T-cell (primary cell): ENCODE results near the gene CD96. TPM values are rescaled to one million over a fixed set of nuclear protein-coding genes. Genes with fewer than 3 reads are reported as not detected.
A peak's percentile ranks its signal among the peaks of the same experiment; 100 is the strongest.

ENCODE experiments used
- ATAC-seq, 4 experiments: fragments of 200-7000 bp in 3 of 4; fragments of 150-1000 bp in 1 of 4; cut with Tn5 transposase; replicated peaks in 1 of 4; 1 replicate in 3 of 4; 2 replicates in 1 of 4; pipeline ENCODE4 v1.10.0; 2021; ENCODE audit warnings: moderate library complexity in 3 of 4, mild to moderate bottlenecking in 2 of 4, moderate number of reproducible peaks in 1 of 4
- CTCF ChIA-PET, 2 donors: fragments of 300-600 bp; sonication (Branson Sonifier 250); formaldehyde crosslinking; loops; one replicate each; lab custom pipeline; 2022; ENCODE audit warnings: antibody characterized with exemption in 2 of 2; lab: Charles Lee
- POLR2A ChIA-PET, 2 donors: fragments of 300-600 bp; sonication (Branson Sonifier 250); formaldehyde crosslinking; loops; one replicate each; lab custom pipeline; 2022; ENCODE audit warnings: antibody characterized with exemption in 2 of 2; lab: Charles Lee
- DNase-seq, 35 experiments: peaks; one replicate each; pipeline versions ENCODE4 v3.0.0 to v3.0.0-alpha.2; 2013 to 2023
- H3K27ac ChIP-seq: one replicate; pipeline ENCODE4 v1.5.1; 2013; ENCODE audit warnings: low read length
- H3K27me3 ChIP-seq, 2 experiments: replicated peaks in 1 of 2; 1 replicate in 1 of 2; 2 replicates in 1 of 2; pipeline versions ENCODE4 v1.6.1 to v1.7.0; 2013; ENCODE audit warnings: low read length in 1 of 2, mixed read lengths in 1 of 2; ENCODE audit not compliant: control insufficient read depth in 2 of 2, insufficient read depth in 2 of 2; ENCODE audit errors: extremely low read depth in 1 of 2
- H3K36me3 ChIP-seq, 2 donors: 1 replicate in 1 of 2; 2 replicates in 1 of 2; pipeline versions ENCODE4 v1.6.1 to v1.7.0; 2013; ENCODE audit warnings: low read length in 1 of 2; ENCODE audit not compliant: control insufficient read depth in 2 of 2, insufficient read depth in 1 of 2; ENCODE audit errors: extremely low read depth in 1 of 2
- H3K4me1 ChIP-seq, 2 experiments: 1 replicate in 1 of 2; 2 replicates in 1 of 2; pipeline versions ENCODE4 v1.6.1 to v1.7.0; 2013; ENCODE audit warnings: low read length in 2 of 2, mixed read lengths in 1 of 2; ENCODE audit not compliant: insufficient read depth in 2 of 2, control insufficient read depth in 1 of 2; ENCODE audit errors: extremely low read depth in 1 of 2
- H3K4me3 ChIP-seq, 2 donors: 1 replicate in 1 of 2; 2 replicates in 1 of 2; pipeline versions ENCODE4 v1.5.1 to v1.7.0; 2013; ENCODE audit warnings: mild to moderate bottlenecking in 2 of 2, low read length in 1 of 2, moderate library complexity in 1 of 2; ENCODE audit not compliant: control insufficient read depth in 1 of 2; ENCODE audit errors: extremely low read depth in 1 of 2
- H3K9me3 ChIP-seq: 2 replicates; pipeline ENCODE4 v1.7.0; 2013
- H3K27ac Mint-ChIP-seq, 2 donors: one replicate each; pipeline ENCODE4 v1.8.0; 2020 to 2021; ENCODE audit warnings: mild to moderate bottlenecking in 2 of 2, mixed read lengths in 2 of 2
- H3K27me3 Mint-ChIP-seq, 2 donors: one replicate each; pipeline ENCODE4 v1.8.0; 2021 to 2022; ENCODE audit warnings: mixed read lengths in 2 of 2
- H3K36me3 Mint-ChIP-seq: one replicate; pipeline ENCODE4 v1.8.0; 2021; ENCODE audit warnings: mixed read lengths
- H3K4me1 Mint-ChIP-seq, 3 donors: one replicate each; pipeline ENCODE4 v1.8.0; 2020 to 2022; ENCODE audit warnings: mixed read lengths in 3 of 3, mild to moderate bottlenecking in 1 of 3
- H3K4me3 Mint-ChIP-seq, 3 donors: one replicate each; pipeline ENCODE4 v1.8.0; 2020 to 2022; ENCODE audit warnings: mild to moderate bottlenecking in 3 of 3, mixed read lengths in 3 of 3, moderate library complexity in 3 of 3
- H3K9me3 Mint-ChIP-seq, 3 donors: one replicate each; pipeline ENCODE4 v1.8.0; 2020 to 2022; ENCODE audit warnings: mixed read lengths in 3 of 3
- WGBS: methylation state at CpG from one replicate; pipeline ENCODE4 v1.1.5; 2013; ENCODE audit warnings: missing lambda C conversion rate; ENCODE audit not compliant: insufficient coverage; 5-methylcytosine and 5-hydroxymethylcytosine counted together
- total RNA-seq, 35 experiments: library from RNA in 6 of 35; stranded (reverse) in 6 of 35; fragments of 120-200 nt in 1 of 35; gene quantifications; one replicate each; pipeline versions ENCODE4 v1.2.1 to v1.2.4 and lab custom pipeline; 2013 to 2026

The CD96 gene
- total RNA-seq, 5 donors from 2014 or later (not counting 1 experiment from before 2014, with no cell fraction given) = 183 to 229 (median 203) TPM

DNA sequence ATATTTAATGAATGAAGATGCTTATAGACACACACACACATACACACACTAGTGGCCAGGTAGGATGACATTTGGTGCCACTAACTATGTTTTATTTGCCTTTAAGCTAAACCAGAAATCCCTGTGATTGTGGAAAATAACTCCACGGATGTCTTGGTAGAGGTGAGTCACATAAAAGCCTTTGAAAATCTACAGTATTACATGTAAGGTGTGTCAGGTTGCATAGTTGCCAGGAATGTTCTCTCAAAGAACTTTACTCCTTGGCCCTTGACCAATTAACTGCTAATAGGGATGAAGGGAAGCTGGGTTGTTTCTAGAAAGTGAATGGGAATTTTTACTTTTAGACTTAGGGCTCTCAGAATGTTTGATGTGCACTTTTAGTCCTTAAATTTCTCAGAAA lies 43.2 kb downstream of the CD96 start:
- H3K27me3 ChIP-seq = no peaks in the 10 kb centered on the region
- Mint-ChIP-seq H3K36me3 (peaks cover 82% of the 10 kb centered on the region), H3K27ac (no peak overlapping the region), H3K9me3 (no peaks in the 10 kb centered on the region), H3K4me3 (no peak overlapping the region), H3K4me1 (peaks cover 44 to 55% (median 47%) of the 10 kb centered on the region in 3 donors), H3K27me3 (no peaks in the 10 kb centered on the region)
- DNase-seq = no peak
- no peaks in the 10 kb centered on the region for H3K4me1 ChIP-seq
- H3K4me3 ChIP-seq = no peak overlapping the region
- H3K9me3 ChIP-seq = no peaks in the 10 kb centered on the region
- POLR2A ChIA-PET = no interaction called here
- no peak overlapping the region for H3K27ac ChIP-seq
- WGBS = no CpG with 5 or more reads among the region's 1 CpG
- no peak for ATAC-seq
- CTCF ChIA-PET = interaction anchor here in 1 of 2 donors (0.5 kb wide), 1 partner anchor 159 kb away, joined by 10 read pairs; no protein-coding TSS in a partner anchor
- H3K36me3 ChIP-seq = peaks cover 1 to 80% of the 10 kb centered on the region in 2 donors

DNA sequence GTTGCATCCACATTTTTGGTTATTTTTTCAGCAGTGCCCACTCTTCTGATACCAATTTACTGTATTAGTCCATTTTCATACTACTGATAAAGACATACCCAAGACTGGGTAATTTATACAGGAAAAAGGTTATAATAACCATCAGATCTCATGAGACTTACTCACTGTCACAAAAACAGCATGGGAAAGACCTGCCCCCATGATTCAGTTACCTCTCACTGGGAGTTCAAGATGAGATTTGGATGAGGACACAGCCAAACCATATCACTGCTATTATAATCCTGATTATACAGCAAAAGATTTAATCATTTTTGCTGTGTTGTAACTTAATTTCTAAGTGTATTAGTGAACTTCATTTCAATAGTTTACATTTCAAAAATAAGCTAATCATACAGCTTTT lies 46.5 kb downstream of the CD96 start:
- DNase-seq = no peak
- Histone ChIP-seq H3K4me1 (peaks cover 0 to 5% of the 10 kb centered on the region in 2 experiments), H3K9me3 (no peaks in the 10 kb centered on the region), H3K27ac (no peak overlapping the region), H3K4me3 (no peak overlapping the region), H3K36me3 (peaks cover 2 to 88% of the 10 kb centered on the region in 2 donors), H3K27me3 (no peaks in the 10 kb centered on the region)
- ChIA-PET POLR2A (interaction anchor here in 1 of 2 donors (0.6 kb wide), 1 partner anchor 22 kb away, joined by 4 read pairs; no protein-coding TSS in a partner anchor), CTCF (interaction anchor here (0.6 kb wide), 2 partner anchors 12 to 151 kb away, joined by 3 read pairs; no protein-coding TSS in a partner anchor)
- no peaks in the 10 kb centered on the region for H3K27me3 Mint-ChIP-seq
- H3K4me1 Mint-ChIP-seq = peaks cover 40 to 45% (median 40%) of the 10 kb centered on the region in 3 donors
- peak overlapping the region in 1 of 2 donors; percentile 44 for H3K27ac Mint-ChIP-seq
- no peaks in the 10 kb centered on the region for H3K9me3 Mint-ChIP-seq
- ATAC-seq = no peak
- H3K4me3 Mint-ChIP-seq = no peak overlapping the region
- peaks cover 66% of the 10 kb centered on the region for H3K36me3 Mint-ChIP-seq

GRCh38 chr3:111589303-111590142 lies 47.5 kb downstream of the CD96 start:
- H3K9me3 Mint-ChIP-seq = no peaks in the 10 kb centered on the region
- H3K9me3 ChIP-seq = no peaks in the 10 kb centered on the region
- DNase-seq (no peak), ATAC-seq (no peak)
- no peak overlapping the region for H3K27ac ChIP-seq
- H3K4me3 Mint-ChIP-seq = no peak overlapping the region
- no CpG with 5 or more reads among the region's 2 CpGs for WGBS
- peaks cover 0 to 10% of the 10 kb centered on the region in 2 experiments for H3K4me1 ChIP-seq
- H3K4me1 Mint-ChIP-seq = peaks cover 43 to 51% (median 45%) of the 10 kb centered on the region in 3 donors
- H3K27ac Mint-ChIP-seq = no peak overlapping the region
- H3K27me3 Mint-ChIP-seq = no peaks in the 10 kb centered on the region
- no peaks in the 10 kb centered on the region for H3K27me3 ChIP-seq
- no peak overlapping the region for H3K4me3 ChIP-seq
- POLR2A ChIA-PET = no interaction called here
- CTCF ChIA-PET = interaction anchor here in 1 of 2 donors (0.8 kb wide), 1 partner anchor 12 kb away, joined by 3 read pairs; no protein-coding TSS in a partner anchor
- peaks cover 66% of the 10 kb centered on the region for H3K36me3 Mint-ChIP-seq
- H3K36me3 ChIP-seq = peaks cover 2 to 82% of the 10 kb centered on the region in 2 donors

GRCh38 chr3:111590143-111590491 lies 48.1 kb downstream of the CD96 start:
- H3K27ac ChIP-seq = no peak overlapping the region
- Mint-ChIP-seq H3K27ac (peak overlapping the region in 1 of 2 donors; percentile 44), H3K27me3 (no peaks in the 10 kb centered on the region), H3K4me1 (peaks cover 43 to 57% (median 49%) of the 10 kb centered on the region in 3 donors), H3K4me3 (no peak overlapping the region), H3K9me3 (no peaks in the 10 kb centered on the region), H3K36me3 (peaks cover 63% of the 10 kb centered on the region)
- H3K27me3 ChIP-seq = no peaks in the 10 kb centered on the region
- DNase-seq (no peak), ATAC-seq (no peak)
- peaks cover 2 to 81% of the 10 kb centered on the region in 2 donors for H3K36me3 ChIP-seq
- H3K9me3 ChIP-seq = no peaks in the 10 kb centered on the region
- POLR2A ChIA-PET = no interaction called here
- H3K4me1 ChIP-seq = peaks cover 0 to 13% of the 10 kb centered on the region in 2 experiments
- H3K4me3 ChIP-seq = no peak overlapping the region
- CTCF ChIA-PET = interaction anchor here (0.6 to 1.4 kb wide), 3 partner anchors 12 to 20 kb away, joined by 3 to 4 read pairs (median 3); no protein-coding TSS in a partner anchor
- no CpG with 5 or more reads among the region's 1 CpG for WGBS

DNA sequence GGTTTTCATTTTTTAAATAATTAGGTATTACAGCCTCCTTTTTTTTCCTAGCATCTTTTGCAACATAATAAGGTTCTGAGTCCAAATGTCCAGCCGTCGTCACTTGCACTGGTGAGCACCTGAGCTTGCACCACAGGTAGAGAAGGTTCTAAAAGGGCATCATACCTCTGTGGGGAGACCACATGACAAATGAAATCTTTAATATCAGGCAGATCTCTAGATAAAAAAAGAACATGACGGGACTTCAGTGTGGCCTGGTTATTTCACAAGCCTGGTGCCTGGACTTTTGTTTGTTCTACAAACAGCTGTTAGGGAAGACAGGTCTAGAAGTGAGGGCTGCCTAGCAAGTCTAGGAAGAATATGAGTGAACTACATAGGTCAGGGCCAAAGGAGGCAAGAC lies 49.6 kb downstream of the CD96 start:
- peaks cover 0 to 13% of the 10 kb centered on the region in 2 experiments for H3K4me1 ChIP-seq
- no peak overlapping the region for H3K4me3 ChIP-seq
- ChIA-PET CTCF (interaction anchor here in 1 of 2 donors (1.4 kb wide), 1 partner anchor 19 kb away, joined by 4 read pairs; no protein-coding TSS in a partner anchor), POLR2A (no interaction called here)
- H3K27ac Mint-ChIP-seq = peak overlapping the region in 1 of 2 donors; percentile 42
- DNase-seq = no peak
- peaks cover 2 to 72% of the 10 kb centered on the region in 2 donors for H3K36me3 ChIP-seq
- H3K27me3 Mint-ChIP-seq = no peaks in the 10 kb centered on the region
- H3K4me1 Mint-ChIP-seq = peaks cover 52 to 70% (median 59%) of the 10 kb centered on the region in 3 donors
- no peaks in the 10 kb centered on the region for H3K9me3 ChIP-seq
- no peak overlapping the region for H3K4me3 Mint-ChIP-seq
- ATAC-seq = no peak
- H3K36me3 Mint-ChIP-seq = peaks cover 60% of the 10 kb centered on the region
- WGBS = 71% methylated on average over 1 of the region's 3 CpGs
- H3K27ac ChIP-seq = no peak overlapping the region
- H3K27me3 ChIP-seq = no peaks in the 10 kb centered on the region
- no peaks in the 10 kb centered on the region for H3K9me3 Mint-ChIP-seq

- no peak overlapping the region for H3K27ac ChIP-seq
- ATAC-seq (no peak), DNase-seq (no peak)
- Mint-ChIP-seq H3K4me3 (no peak overlapping the region), H3K27me3 (no peaks in the 10 kb centered on the region), H3K4me1 (peaks cover 47 to 69% (median 62%) of the 10 kb centered on the region in 3 donors), H3K36me3 (peaks cover 61% of the 10 kb centered on the region), H3K27ac (peak overlapping the region in 1 of 2 donors; percentile 1), H3K9me3 (no peaks in the 10 kb centered on the region)
- peaks cover 0 to 13% of the 10 kb centered on the region in 2 experiments for H3K4me1 ChIP-seq
- no peaks in the 10 kb centered on the region for H3K27me3 ChIP-seq
- CTCF ChIA-PET = no interaction called here
- no peak overlapping the region for H3K4me3 ChIP-seq
- POLR2A ChIA-PET = no interaction called here
- H3K9me3 ChIP-seq = no peaks in the 10 kb centered on the region
- peaks cover 2 to 69% of the 10 kb centered on the region in 2 donors for H3K36me3 ChIP-seq
These were observed 50.1 kb downstream of the CD96 start for GRCh38 chr3:111592143-111592542.
